ENCODE data around the gene PLA2G2D.

- TF ChIP-seq EP300 (IDR thresholded peaks at IDR 0.05) (no peak), CTCF (IDR thresholded peaks at IDR 0.05) (no peak), POLR2A (IDR thresholded peaks at IDR 0.05; ENCODE audit: low read depth) (no peak), POLR2AphosphoS5 (IDR thresholded peaks at IDR 0.05) (no peak)
These were observed 46.6 kb downstream of the PLA2G2D start for GRCh38 chr1:20072771-20073170.

Measured in esophagus muscularis mucosa (tissue), 4 donors.